LNCAP (cell line): Measurements from ENCODE around the gene SNX10.

Experiments
- TF ChIP-seq, protein P1 (sequence below): fragments of 450-650 bp; IDR thresholded peaks from 2 replicates; pipeline ENCODE4 v1.5.1; 2017; ENCODE audit warnings: mild to moderate bottlenecking

Gene SNX10

DNA sequence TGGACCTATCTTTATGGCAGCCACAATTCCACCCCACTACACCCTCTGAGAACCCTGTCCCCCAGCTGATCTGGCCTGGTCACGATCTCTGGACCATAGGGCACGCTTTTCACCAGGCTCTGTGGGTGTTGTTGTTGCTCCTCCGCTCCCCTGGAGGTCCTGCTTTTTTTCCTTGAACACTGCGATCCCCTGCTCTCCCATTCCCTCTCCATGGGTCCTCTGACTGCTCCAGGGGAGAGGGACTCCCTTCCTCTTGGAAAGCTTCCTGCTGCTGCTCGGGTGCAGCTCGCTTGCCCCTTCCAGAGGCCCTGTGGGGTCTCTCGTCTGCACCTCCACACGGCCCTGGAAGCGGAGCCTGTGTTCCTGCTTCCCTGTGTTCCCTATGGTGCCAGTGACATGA lies 53.5 kb downstream of the SNX10 start:
- TF ChIP-seq, protein P1, sequence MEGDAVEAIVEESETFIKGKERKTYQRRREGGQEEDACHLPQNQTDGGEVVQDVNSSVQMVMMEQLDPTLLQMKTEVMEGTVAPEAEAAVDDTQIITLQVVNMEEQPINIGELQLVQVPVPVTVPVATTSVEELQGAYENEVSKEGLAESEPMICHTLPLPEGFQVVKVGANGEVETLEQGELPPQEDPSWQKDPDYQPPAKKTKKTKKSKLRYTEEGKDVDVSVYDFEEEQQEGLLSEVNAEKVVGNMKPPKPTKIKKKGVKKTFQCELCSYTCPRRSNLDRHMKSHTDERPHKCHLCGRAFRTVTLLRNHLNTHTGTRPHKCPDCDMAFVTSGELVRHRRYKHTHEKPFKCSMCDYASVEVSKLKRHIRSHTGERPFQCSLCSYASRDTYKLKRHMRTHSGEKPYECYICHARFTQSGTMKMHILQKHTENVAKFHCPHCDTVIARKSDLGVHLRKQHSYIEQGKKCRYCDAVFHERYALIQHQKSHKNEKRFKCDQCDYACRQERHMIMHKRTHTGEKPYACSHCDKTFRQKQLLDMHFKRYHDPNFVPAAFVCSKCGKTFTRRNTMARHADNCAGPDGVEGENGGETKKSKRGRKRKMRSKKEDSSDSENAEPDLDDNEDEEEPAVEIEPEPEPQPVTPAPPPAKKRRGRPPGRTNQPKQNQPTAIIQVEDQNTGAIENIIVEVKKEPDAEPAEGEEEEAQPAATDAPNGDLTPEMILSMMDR, result no peak

DNA sequence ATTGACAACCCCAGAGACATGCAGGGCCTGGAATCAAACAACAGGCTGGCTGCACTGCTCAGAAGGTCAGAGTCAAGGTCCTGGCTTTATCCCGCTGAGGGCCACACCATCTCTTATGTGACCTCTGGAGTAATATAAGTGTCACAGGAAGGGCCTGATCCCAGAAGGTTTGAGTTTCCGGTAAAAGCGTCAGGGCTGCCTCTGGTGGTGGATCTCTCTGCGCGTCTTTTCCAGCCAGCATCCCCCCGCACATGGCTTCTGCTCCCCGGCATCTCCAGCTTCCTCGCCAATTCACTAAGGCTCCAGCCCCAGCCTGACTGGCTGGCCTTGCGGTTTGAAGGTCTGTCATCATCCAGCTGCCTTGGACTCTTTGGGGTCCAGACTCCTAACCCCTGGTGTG lies 54.2 kb downstream of the SNX10 start:
- TF ChIP-seq, protein P1, result no peak

DNA sequence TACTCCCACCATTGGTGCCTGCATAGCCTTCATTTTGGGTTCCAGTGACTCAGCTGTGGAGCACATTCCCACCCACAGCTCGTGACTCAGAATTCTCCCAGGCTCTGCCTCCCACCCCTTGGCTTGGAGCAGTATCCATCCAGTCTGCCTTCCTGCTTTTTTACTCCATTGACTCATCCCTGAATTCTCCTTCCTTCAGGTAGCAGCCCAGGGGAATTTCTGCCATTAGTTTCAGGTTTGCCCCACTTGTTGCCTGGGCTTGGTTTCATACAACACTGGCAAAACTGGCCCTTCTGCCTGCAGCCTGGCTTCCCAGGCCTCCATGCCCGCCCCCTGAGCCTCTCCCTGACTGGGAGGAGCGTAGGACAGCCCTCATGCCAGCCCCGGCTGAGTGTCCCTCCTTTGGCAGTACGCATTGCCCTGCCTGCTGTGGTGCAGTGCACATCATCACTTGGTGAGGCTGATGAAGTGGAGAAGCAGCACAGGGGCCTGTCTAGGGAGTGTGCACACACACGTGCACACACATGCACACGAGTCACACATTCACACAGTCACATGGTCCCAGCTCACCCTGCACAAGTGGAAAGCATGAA lies 55.0 kb downstream of the SNX10 start:
- TF ChIP-seq, protein P1, result no peak

DNA sequence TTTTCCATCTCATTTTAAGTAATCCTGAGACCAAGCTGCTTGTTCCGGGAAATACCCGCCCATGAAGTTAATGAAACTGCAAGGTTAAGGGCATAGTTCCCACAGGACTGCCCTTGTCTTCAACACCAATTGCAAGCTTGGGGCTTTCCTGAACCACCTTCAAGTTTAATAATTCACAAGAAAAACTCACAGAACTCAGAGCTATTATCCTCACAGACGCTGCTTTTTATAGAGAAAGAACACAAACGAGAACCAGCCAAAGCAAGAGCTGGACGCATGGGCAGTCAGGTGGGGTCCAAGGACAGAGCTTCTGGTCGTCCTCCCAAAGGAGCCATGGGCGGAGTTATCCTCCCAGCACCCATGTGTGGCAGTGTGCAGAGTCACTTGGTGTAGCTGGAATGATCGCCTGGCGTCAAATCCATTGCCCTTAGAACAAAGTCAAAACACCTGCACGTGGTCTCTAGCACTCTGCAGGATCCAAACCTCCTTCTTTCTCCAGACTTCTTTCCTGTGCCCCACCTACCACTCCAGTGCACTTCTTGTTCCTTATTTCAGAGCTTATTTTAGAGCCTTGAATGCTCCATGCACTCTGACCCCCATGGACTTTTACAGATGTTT lies 56.7 kb downstream of the SNX10 start:
- TF ChIP-seq, protein P1, result no peak

DNA sequence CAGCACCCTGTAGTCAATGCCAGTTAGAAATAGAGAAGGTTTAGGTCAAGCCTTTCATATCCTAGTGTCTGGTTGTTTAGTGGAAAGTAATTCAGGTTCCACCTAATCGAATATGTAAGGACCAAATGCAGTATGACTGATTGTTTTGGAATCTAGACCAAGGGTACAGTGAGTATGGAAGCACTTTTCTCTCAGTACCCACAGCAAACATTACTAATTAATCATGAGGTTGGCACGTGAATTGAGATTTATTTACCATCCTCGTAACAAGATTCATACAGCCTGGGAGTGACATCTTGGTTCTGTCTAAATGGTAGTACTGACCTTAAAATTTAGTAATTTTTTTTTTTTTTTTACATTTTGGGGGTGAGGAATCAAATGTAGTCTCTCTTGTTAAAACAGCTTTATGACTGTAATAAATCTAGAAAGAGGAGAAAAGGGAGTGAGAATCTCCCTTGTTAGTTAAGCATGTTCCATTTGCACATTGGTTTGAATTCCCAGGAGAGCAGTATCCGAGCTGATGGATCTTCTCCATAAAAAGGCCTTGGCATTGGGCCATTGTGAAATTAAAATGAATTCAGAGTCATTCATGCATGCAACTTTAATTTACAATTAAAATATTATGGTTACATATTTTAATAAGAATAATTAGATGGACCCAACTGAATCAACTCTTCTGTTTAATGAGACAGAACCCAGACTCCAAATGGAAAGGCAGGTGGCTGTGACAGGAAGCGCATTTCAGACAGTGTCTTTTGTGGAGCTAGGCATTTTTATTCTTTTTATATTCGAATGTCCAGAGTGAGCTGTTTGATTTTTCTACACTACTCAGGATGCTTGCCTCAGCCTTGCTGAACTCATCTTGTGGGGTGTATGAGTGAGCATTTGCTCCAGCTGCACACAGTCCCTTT lies 57.6 kb downstream of the SNX10 start:
- TF ChIP-seq, protein P1, result no peak

DNA sequence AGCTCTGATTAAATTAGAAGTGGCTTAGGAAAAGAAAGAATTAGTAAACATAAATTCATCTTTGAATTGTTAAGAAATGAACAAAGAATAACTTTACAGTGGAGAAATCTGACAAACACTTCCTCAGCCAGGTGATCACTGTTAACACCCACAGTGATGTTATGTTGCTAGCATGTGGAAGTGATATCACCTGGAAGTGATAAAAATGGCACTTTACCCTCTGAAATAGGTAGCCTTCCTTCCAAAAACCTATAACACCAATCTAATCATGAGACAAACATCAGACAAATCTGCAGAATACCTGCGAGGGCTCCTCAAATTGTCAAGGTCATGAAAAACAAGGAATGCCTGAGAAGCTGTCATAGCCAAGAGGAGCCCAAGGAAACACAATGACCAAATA lies 59.5 kb downstream of the SNX10 start:
- TF ChIP-seq, protein P1, result no peak

DNA sequence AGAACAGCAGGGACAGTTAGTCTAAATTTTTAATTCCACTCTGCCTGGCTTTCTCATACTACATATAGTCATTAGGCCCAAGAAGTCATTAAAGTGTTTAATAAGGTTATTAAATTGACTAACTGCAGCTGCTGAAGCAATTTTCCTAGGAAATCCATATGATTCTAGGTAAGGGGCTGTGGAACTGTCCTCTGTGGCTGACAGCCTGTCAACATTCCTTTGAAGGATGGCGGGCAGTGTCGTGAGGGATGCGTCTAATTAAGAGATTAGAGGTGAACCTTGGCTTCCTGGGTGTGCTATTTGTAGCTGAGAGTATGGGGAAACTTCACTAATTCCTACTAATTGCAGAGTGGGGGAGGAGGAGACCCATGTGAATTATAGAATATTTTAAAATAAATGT lies 64.6 kb downstream of the SNX10 start:
- TF ChIP-seq, protein P1, result no peak
